ENCODE measurements around the gene NRXN3.

- TF ChIP-seq CTCF (conservative IDR thresholded peaks at IDR 0.05; ENCODE audit: low read length): peak; percentile 76
- TF ChIP-seq EZH2phosphoT487 (IDR thresholded peaks at IDR 0.05; ENCODE audit: borderline replicate concordance, low read depth, low read length): no peak
These were observed 527.2 kb downstream of the NRXN3 start for GRCh38 chr14:78697341-78697740.
